Gastrocnemius medialis (tissue), 4 donors: ENCODE data around the gene PLEKHG1.

Experiments used
- CTCF ChIP-seq, 5 experiments: fragments of 450-650 bp in 3 of 5; fragments of 200-600 bp in 2 of 5; sonication (generic) in 2 of 5; IDR thresholded peaks in 4 of 5; conservative IDR thresholded peaks in 1 of 5; 1 replicate in 4 of 5; 2 replicates in 1 of 5; pipeline ENCODE4 v1.5.1; 2016 to 2019; ENCODE audit warnings: antibody characterized with exemption in 5 of 5, mild to moderate bottlenecking in 3 of 5, moderate library complexity in 3 of 5
- POLR2A ChIP-seq, 2 donors: fragments of 450-650 bp; IDR thresholded peaks; one replicate each; pipeline ENCODE4 v1.6.1; 2017; ENCODE audit warnings: antibody characterized with exemption in 2 of 2, mild to moderate bottlenecking in 2 of 2, moderate library complexity in 2 of 2

- no peak for TF ChIP-seq POLR2A (IDR thresholded peaks at IDR 0.05)
- TF ChIP-seq CTCF (IDR thresholded peaks at IDR 0.05 in 4 of 5, conservative IDR thresholded peaks at IDR 0.05 in 1 of 5), result no peak
Measured at GRCh38 chr6:150613269-150613668, 13.6 kb downstream of the PLEKHG1 start.
